Measurements from ENCODE around the gene ETFA. TPM values are rescaled to one million over a fixed set of nuclear protein-coding genes. Genes with fewer than 3 reads are reported as not detected.

Gene ETFA
- total and polyA plus RNA-seq, 9 of the 15 experiments (the other 6 are each of a cell fraction or from before 2014, with no cell fraction given), result 130 to 543 (median 232) TPM

DNA sequence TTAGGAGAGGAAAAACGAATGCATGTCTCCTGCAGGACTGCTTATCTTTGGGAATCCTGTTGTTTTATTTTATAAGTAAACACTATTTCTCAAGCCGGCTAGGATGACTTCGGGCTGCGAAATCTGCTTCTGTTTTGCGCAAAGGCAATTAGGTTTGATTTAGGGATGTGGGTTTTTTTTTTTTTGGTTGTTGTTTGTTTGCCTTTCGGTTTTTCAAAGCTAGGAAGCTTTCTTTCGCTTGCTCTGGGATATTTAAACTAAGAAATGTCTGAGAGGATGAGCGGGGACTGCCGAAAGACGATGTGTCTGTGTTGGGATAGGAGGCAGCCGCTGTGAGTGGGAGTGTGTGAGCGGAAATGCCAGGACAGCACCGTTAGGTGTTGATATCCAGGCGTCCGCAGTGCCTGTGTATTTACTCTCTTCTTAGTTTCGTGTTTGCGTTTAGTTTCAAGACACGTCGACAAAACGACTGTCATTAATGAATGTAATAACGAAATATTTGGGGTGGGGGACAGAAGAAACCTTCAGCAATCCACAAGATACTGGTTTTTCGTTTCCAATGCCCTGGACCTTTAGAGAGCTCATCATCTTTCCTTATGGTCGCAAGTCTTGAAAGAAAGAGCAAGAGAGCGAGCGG, 25.9 kb upstream of the ETFA start (continued):
- TF ChIP-seq, protein P1, sequence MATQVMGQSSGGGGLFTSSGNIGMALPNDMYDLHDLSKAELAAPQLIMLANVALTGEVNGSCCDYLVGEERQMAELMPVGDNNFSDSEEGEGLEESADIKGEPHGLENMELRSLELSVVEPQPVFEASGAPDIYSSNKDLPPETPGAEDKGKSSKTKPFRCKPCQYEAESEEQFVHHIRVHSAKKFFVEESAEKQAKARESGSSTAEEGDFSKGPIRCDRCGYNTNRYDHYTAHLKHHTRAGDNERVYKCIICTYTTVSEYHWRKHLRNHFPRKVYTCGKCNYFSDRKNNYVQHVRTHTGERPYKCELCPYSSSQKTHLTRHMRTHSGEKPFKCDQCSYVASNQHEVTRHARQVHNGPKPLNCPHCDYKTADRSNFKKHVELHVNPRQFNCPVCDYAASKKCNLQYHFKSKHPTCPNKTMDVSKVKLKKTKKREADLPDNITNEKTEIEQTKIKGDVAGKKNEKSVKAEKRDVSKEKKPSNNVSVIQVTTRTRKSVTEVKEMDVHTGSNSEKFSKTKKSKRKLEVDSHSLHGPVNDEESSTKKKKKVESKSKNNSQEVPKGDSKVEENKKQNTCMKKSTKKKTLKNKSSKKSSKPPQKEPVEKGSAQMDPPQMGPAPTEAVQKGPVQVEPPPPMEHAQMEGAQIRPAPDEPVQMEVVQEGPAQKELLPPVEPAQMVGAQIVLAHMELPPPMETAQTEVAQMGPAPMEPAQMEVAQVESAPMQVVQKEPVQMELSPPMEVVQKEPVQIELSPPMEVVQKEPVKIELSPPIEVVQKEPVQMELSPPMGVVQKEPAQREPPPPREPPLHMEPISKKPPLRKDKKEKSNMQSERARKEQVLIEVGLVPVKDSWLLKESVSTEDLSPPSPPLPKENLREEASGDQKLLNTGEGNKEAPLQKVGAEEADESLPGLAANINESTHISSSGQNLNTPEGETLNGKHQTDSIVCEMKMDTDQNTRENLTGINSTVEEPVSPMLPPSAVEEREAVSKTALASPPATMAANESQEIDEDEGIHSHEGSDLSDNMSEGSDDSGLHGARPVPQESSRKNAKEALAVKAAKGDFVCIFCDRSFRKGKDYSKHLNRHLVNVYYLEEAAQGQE (IDR thresholded peaks at IDR 0.05; ENCODE audit: borderline replicate concordance), result no peak
- TF ChIP-seq, protein P1 (CRISPR knock-in tag; IDR thresholded peaks at IDR 0.05; ENCODE audit: low read depth), result no peak
- TF ChIP-seq ZNF280A (IDR thresholded peaks at IDR 0.05; ENCODE audit: low read depth, partially characterized antibody) (no peak), NEUROD1 (IDR thresholded peaks at IDR 0.05; ENCODE audit: borderline replicate concordance, low read depth, low read length, partially characterized antibody) (no peak), NFATC3 (IDR thresholded peaks at IDR 0.05) (no peak), NR2F6 (CRISPR knock-in tag; IDR thresholded peaks at IDR 0.05) (no peak), SMAD1 (IDR thresholded peaks at IDR 0.05; ENCODE audit: low read depth, low read length, partially characterized antibody) (no peak), ETV1 (tag; conservative IDR thresholded peaks at IDR 0.05; ENCODE audit: low read depth) (peak; percentile 71), TCF7 (IDR thresholded peaks at IDR 0.05; ENCODE audit: borderline replicate concordance) (no peak), RBM14 (IDR thresholded peaks at IDR 0.05; ENCODE audit: borderline replicate concordance, insufficient read depth, low read depth, low read length) (no peak), ZNF3 (CRISPR knock-in tag; IDR thresholded peaks at IDR 0.05) (no peak), ZNF444 (CRISPR knock-in tag; IDR thresholded peaks at IDR 0.05) (no peak), DIDO1 (tag; IDR thresholded peaks at IDR 0.05; ENCODE audit: low read depth) (no peak)
- TF ChIP-seq, protein P2, sequence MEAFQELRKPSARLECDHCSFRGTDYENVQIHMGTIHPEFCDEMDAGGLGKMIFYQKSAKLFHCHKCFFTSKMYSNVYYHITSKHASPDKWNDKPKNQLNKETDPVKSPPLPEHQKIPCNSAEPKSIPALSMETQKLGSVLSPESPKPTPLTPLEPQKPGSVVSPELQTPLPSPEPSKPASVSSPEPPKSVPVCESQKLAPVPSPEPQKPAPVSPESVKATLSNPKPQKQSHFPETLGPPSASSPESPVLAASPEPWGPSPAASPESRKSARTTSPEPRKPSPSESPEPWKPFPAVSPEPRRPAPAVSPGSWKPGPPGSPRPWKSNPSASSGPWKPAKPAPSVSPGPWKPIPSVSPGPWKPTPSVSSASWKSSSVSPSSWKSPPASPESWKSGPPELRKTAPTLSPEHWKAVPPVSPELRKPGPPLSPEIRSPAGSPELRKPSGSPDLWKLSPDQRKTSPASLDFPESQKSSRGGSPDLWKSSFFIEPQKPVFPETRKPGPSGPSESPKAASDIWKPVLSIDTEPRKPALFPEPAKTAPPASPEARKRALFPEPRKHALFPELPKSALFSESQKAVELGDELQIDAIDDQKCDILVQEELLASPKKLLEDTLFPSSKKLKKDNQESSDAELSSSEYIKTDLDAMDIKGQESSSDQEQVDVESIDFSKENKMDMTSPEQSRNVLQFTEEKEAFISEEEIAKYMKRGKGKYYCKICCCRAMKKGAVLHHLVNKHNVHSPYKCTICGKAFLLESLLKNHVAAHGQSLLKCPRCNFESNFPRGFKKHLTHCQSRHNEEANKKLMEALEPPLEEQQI (IDR thresholded peaks at IDR 0.05), result no peak
- TF ChIP-seq, protein P3, sequence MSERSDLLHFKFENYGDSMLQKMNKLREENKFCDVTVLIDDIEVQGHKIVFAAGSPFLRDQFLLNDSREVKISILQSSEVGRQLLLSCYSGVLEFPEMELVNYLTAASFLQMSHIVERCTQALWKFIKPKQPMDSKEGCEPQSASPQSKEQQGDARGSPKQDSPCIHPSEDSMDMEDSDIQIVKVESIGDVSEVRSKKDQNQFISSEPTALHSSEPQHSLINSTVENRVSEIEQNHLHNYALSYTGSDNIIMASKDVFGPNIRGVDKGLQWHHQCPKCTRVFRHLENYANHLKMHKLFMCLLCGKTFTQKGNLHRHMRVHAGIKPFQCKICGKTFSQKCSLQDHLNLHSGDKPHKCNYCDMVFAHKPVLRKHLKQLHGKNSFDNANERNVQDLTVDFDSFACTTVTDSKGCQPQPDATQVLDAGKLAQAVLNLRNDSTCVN (CRISPR knock-in tag; IDR thresholded peaks at IDR 0.05), result no peak
